ENCODE results near the gene MAP3K14.

- TF ChIP-seq CTCF (IDR thresholded peaks at IDR 0.05; ENCODE audit: low read depth, low read length): no peak
- no peak for TF ChIP-seq EZH2phosphoT487 (IDR thresholded peaks at IDR 0.05; ENCODE audit: low read depth)
Observed at GRCh38 chr17:45277992-45278391, 38.8 kb downstream of the MAP3K14 start.
